ENCODE measurements around the gene CPEB4. TPM values are rescaled to one million over a fixed set of nuclear protein-coding genes. Genes with fewer than 3 reads are reported as not detected.

Gene CPEB4
- total and polyA plus RNA-seq, 2 of the 8 experiments (the other 6 are each of a cell fraction or from before 2014, with no cell fraction given) = 8.4 to 13.4 TPM

- Histone ChIP-seq H2AK5ac (ENCODE audit: low read depth, low read length) (no peak overlapping the region), H4K20me1 (replicated peaks in 1 of 2; ENCODE audit: control insufficient read depth in 1 of 2, insufficient read depth in 2 of 2, low read length in 2 of 2) (no peaks in the 10 kb centered on the region), H3K79me2 (ENCODE audit: control insufficient read depth in 1 of 2, insufficient read depth in 2 of 2, low read length in 2 of 2) (no peaks in the 10 kb centered on the region), H3K9ac (replicated peaks in 1 of 4; ENCODE audit: extremely low read depth in 1 of 4, low read depth in 3 of 4, low read length in 3 of 4) (no peak overlapping the region), H2AFZ (ENCODE audit: low read length) (no peak overlapping the region), H4K8ac (ENCODE audit: extremely low read depth, insufficient read depth, low read length) (no peak overlapping the region), H4K91ac (replicated peaks; ENCODE audit: insufficient read length, low read length) (no peak overlapping the region), H2BK20ac (ENCODE audit: low read length) (no peak overlapping the region), H3K23me2 (ENCODE audit: low read depth, low read length) (no peaks in the 10 kb centered on the region), H2BK120ac (replicated peaks; ENCODE audit: low read depth, low read length) (no peak overlapping the region), H2BK15ac (ENCODE audit: low read length) (no peak overlapping the region), H2BK12ac (ENCODE audit: low read depth, low read length) (no peak overlapping the region), H3K4me3 (ENCODE audit: extremely low read depth in 1 of 4, insufficient read depth in 2 of 4, low read depth in 3 of 4, low read length in 4 of 4) (no peak overlapping the region), H3K4me2 (ENCODE audit: insufficient read depth in 1 of 2, low read depth in 2 of 2, low read length in 2 of 2) (no peak overlapping the region), H3K27me3 (replicated peaks in 1 of 4; ENCODE audit: control insufficient read depth in 3 of 4, extremely low read depth in 1 of 4, insufficient read depth in 3 of 4, low read length in 3 of 4) (no peaks in the 10 kb centered on the region), H3K9me3 (ENCODE audit: insufficient read depth in 2 of 2, low read depth in 1 of 2, low read length in 1 of 2) (no peaks in the 10 kb centered on the region), H3K4ac (replicated peaks; ENCODE audit: insufficient read length, low read depth, low read length) (no peak overlapping the region), H4K5ac (ENCODE audit: insufficient read length, low read depth, low read length) (no peak overlapping the region), H3K56ac (replicated peaks; ENCODE audit: insufficient read length, low read depth, low read length) (no peak overlapping the region), H3K14ac (ENCODE audit: insufficient read length) (no peak overlapping the region), H3K18ac (ENCODE audit: extremely low read depth, low read length) (no peak overlapping the region), H3K36me3 (ENCODE audit: control insufficient read depth in 2 of 4, insufficient read depth in 4 of 4, low read length in 3 of 4) (no peaks in the 10 kb centered on the region), H3K4me1 (replicated peaks in 1 of 4; ENCODE audit: control insufficient read depth in 3 of 4, insufficient read depth in 4 of 4, low read length in 3 of 4) (no peaks in the 10 kb centered on the region; a peak in 1 of 7 replicates), H3K27ac (ENCODE audit: low read depth, low read length) (no peak overlapping the region), H3K23ac (ENCODE audit: insufficient read length) (no peak overlapping the region), H3K79me1 (ENCODE audit: low read depth, low read length) (no peaks in the 10 kb centered on the region), H2BK5ac (ENCODE audit: low read depth, low read length) (no peak overlapping the region)
- no peak for TF ChIP-seq PHF8 (conservative IDR thresholded peaks at IDR 0.05; ENCODE audit: low read depth, low read length)
- no peak for TF ChIP-seq SUZ12 (IDR thresholded peaks at IDR 0.05; ENCODE audit: low read length)
- TF ChIP-seq CEBPB (IDR thresholded peaks at IDR 0.05; ENCODE audit: low read depth, low read length) = no peak
- TF ChIP-seq GTF2F1 (IDR thresholded peaks at IDR 0.05; ENCODE audit: borderline replicate concordance, low read depth, low read length) = no peak
- no peak for DNase-seq (ENCODE audit: low read depth in 1 of 2, low spot score in 2 of 2)
- POLR2A ChIA-PET (ENCODE audit: partially characterized antibody) = no interaction called here
- WGBS, 2 experiments (ENCODE audit: extremely low coverage in 1 of 2, insufficient coverage in 1 of 2, insufficient read length in 1 of 2, insufficient replicate concordance in 2 of 2, low coverage in 1 of 2, low lambda C conversion rate in 2 of 2, missing lambda C conversion rate in 1 of 2) = 95% methylated on average over 4 of the region's 4 CpGs; no CpG with 5 or more reads in 1 of the 2 experiments
- CTCF ChIA-PET (ENCODE audit: partially characterized antibody) = interaction anchor here (0.7 to 1.2 kb wide), 2 partner anchors 13 to 450 kb away, joined by 3 to 5 read pairs; no protein-coding TSS in a partner anchor
- FAIRE-seq = no peak
These were observed 26.1 kb upstream of the CPEB4 start for GRCh38 chr5:173862047-173862477.

Data from H1 (cell line).